Neural cell (in vitro differentiated cells): Measurements from ENCODE around the gene METAP1D. TPM values are rescaled to one million over a fixed set of nuclear protein-coding genes. Genes with fewer than 3 reads are reported as not detected.

Experiments used
- H2AFZ ChIP-seq: fragments of 200-600, 300-800 bp; sonication (generic), shearing (Covaris generic); 2 replicates; pipeline ENCODE4 v1.6.0; 2014; ENCODE audit warnings: low read depth, mild to moderate bottlenecking, antibody characterized with exemption, low read length, moderate library complexity
- H3F3A ChIP-seq: fragments of 200-600 bp; shearing (Covaris generic); 2 replicates; pipeline ENCODE4 v1.6.1; 2016; ENCODE audit warnings: mild to moderate bottlenecking, moderate library complexity, mixed read lengths, antibody characterized with exemption, low read length; ENCODE audit not compliant: insufficient read depth, poor library complexity, severe bottlenecking
- H3K27ac ChIP-seq: fragments of 200-600, 300-800 bp; sonication (generic), shearing (Covaris generic); 2 replicates; pipeline ENCODE4 v1.5.1; 2014; ENCODE audit warnings: mild to moderate bottlenecking, low read length, moderate library complexity
- H3K27me3 ChIP-seq: fragments of 300-800, 200-600 bp; sonication (generic), shearing (Covaris generic); 2 replicates; pipeline ENCODE4 v1.6.0; 2014; ENCODE audit warnings: mild to moderate bottlenecking, low read depth, low read length, moderate library complexity; ENCODE audit not compliant: insufficient read depth
- H3K36me3 ChIP-seq: fragments of 300-800, 200-600 bp; sonication (generic), shearing (Covaris generic); 2 replicates; pipeline ENCODE4 v1.5.1; 2014; ENCODE audit warnings: mild to moderate bottlenecking, antibody characterized with exemption, low read length, moderate library complexity; ENCODE audit not compliant: insufficient read depth
- H3K4me2 ChIP-seq: fragments of 300-800, 200-600 bp; sonication (generic), shearing (Covaris generic); 2 replicates; pipeline ENCODE4 v1.6.0; 2014; ENCODE audit warnings: mild to moderate bottlenecking, low read length
- H3K4me3 ChIP-seq: fragments of 300-800, 200-600 bp; sonication (generic), shearing (Covaris generic); 2 replicates; pipeline ENCODE4 v1.5.1; 2014; ENCODE audit warnings: mild to moderate bottlenecking, low read length, moderate library complexity
- H3K79me2 ChIP-seq: fragments of 200-600 bp; shearing (Covaris generic); replicated peaks from 2 replicates; pipeline ENCODE4 v1.6.0; 2014; ENCODE audit warnings: mild to moderate bottlenecking, low read length, moderate library complexity; ENCODE audit not compliant: insufficient read depth
- H3K9ac ChIP-seq: fragments of 300-800, 200-600 bp; sonication (generic), shearing (Covaris generic); 2 replicates; pipeline ENCODE4 v1.6.1; 2016; ENCODE audit warnings: mild to moderate bottlenecking, low read length, mixed read lengths
- H3K9me2 ChIP-seq: fragments of 200-600 bp; shearing (Covaris generic); 2 replicates; pipeline ENCODE4 v1.6.1; 2016; ENCODE audit warnings: mild to moderate bottlenecking, low read length, mixed read lengths; ENCODE audit not compliant: insufficient read depth
- H3K9me3 ChIP-seq: fragments of 200-600, 300-800 bp; sonication (generic), shearing (Covaris generic); 2 replicates; pipeline ENCODE4 v1.6.1; 2016; ENCODE audit warnings: mild to moderate bottlenecking, mixed run types, low read length, moderate library complexity, mixed read lengths
- H4K20me1 ChIP-seq: fragments of 200-600 bp; shearing (Covaris generic); 2 replicates; pipeline ENCODE4 v1.6.1; 2016; ENCODE audit warnings: mild to moderate bottlenecking, mixed run types; ENCODE audit not compliant: insufficient read depth
- CTCF ChIP-seq: fragments of 450-650 bp; IDR thresholded peaks from 2 replicates; pipeline ENCODE4 v1.5.1; 2014; ENCODE audit warnings: antibody characterized with exemption, mild to moderate bottlenecking, moderate library complexity; ENCODE audit not compliant: poor library complexity, severe bottlenecking
- EP300 ChIP-seq: fragments of 450-650 bp; conservative IDR thresholded peaks from 2 replicates; pipeline ENCODE4 v1.6.1; 2014; ENCODE audit warnings: antibody characterized with exemption, mild to moderate bottlenecking, moderate library complexity; ENCODE audit not compliant: poor library complexity, severe bottlenecking
- EZH2 ChIP-seq: fragments of 200-600, 300-800 bp; shearing (Covaris generic), sonication (generic); IDR thresholded peaks from 2 replicates; pipeline ENCODE4 v1.6.1; 2014; ENCODE audit warnings: antibody characterized with exemption, low read length, borderline replicate concordance, mild to moderate bottlenecking; ENCODE audit not compliant: insufficient read depth, poor library complexity, severe bottlenecking
- MXI1 ChIP-seq: fragments of 450-650 bp; conservative IDR thresholded peaks from 2 replicates; pipeline ENCODE4 v1.6.1; 2014; ENCODE audit warnings: antibody characterized with exemption, mild to moderate bottlenecking; ENCODE audit not compliant: poor library complexity, severe bottlenecking
- POLR2AphosphoS5 ChIP-seq: IDR thresholded peaks from 2 replicates; pipeline ENCODE4 v1.6.1; 2012
- RAD21 ChIP-seq: fragments of 450-650 bp; conservative IDR thresholded peaks from 2 replicates; pipeline ENCODE4 v1.6.1; 2014; ENCODE audit warnings: antibody characterized with exemption, mild to moderate bottlenecking, moderate library complexity
- REST ChIP-seq: IDR thresholded peaks from 2 replicates; pipeline ENCODE4 v1.6.1; 2012; ENCODE audit warnings: borderline replicate concordance
- SMC3 ChIP-seq: fragments of 450-650 bp; conservative IDR thresholded peaks from 2 replicates; pipeline ENCODE4 v1.6.1; 2014; ENCODE audit warnings: antibody characterized with exemption, mild to moderate bottlenecking, moderate library complexity; ENCODE audit not compliant: poor library complexity
- TAF1 ChIP-seq: IDR thresholded peaks from 2 replicates; pipeline ENCODE4 v1.6.1; 2012; ENCODE audit warnings: low read depth
- polyA plus RNA-seq: library from polyadenylated mRNA; depleted of rRNA; stranded (reverse); fragments of >200 nt; gene quantifications from 2 replicates; pipeline ENCODE4 v1.2.3, GENCODE V29; 2014

The METAP1D gene
- polyA plus RNA-seq, 1 donor from 2014 or later, result 5.4 TPM

DNA sequence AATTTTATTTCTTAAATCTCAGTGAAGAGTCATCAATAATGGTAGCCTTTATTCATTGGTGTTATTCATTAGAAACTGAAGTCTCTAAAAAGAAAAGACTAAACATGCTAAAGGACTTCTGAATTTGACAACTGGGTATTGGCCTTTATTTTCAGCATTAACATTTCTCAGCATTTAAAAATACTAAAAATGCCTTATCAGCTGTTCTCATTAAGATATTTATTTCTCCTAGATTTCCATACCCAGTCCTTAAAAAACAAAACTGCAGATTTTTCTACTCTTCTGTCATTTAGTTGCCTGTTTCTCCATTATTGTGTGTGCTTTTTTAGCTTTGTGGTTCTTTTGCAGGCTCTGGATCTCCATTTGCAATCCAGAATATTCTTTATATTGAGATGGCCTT, 31.2 kb upstream of the METAP1D start:
- Histone ChIP-seq H3K9me3 (no peaks in the 10 kb centered on the region), H3K4me3 (no peak overlapping the region), H3K27me3 (no peaks in the 10 kb centered on the region), H3F3A (no peaks in the 10 kb centered on the region), H3K27ac (no peak overlapping the region), H3K9me2 (no peaks in the 10 kb centered on the region), H3K36me3 (peaks cover 5% of the 10 kb centered on the region), H2AFZ (no peak overlapping the region), H3K79me2 (no peaks in the 10 kb centered on the region), H3K4me2 (no peak overlapping the region), H3K9ac (no peak overlapping the region), H4K20me1 (no peaks in the 10 kb centered on the region)
- no peak for TF ChIP-seq REST
- no peak for TF ChIP-seq POLR2AphosphoS5
- TF ChIP-seq EP300, result no peak
- no peak for TF ChIP-seq TAF1
- no peak for TF ChIP-seq CTCF
- TF ChIP-seq RAD21, result no peak
- TF ChIP-seq SMC3, result no peak
- no peak for TF ChIP-seq MXI1
- no peak for TF ChIP-seq EZH2

DNA sequence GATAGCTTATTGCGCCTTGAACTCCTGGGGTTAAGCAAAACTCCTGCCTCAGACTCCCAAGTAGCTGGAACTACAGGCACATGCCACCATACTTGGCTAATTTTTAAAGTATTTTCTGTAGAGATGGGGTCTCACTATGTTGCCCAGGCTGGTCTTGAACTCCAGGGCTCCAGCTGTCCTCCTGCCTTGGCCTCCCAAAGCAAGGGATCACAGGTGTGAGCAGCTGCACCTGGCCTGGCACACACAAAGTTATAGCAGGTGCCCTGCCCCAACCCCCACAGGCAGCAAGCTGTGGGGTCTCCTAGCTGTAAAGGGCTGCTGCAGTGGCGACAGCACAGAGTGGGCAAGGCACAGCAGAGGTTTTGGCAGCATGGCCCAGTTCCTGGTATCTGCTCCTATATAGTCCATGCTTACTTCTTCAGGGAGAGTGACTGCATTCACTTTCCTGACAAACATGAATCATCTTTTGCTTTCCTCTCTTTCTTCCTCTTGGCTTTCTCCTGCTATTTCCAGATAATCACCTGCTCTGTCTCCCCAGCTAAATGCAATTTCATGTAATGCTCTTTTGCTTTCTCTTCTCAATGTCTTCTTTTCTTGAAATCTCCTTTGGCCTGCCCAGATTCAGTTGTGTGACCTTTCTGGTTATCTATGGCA, 27.3 kb upstream of the METAP1D start:
- Histone ChIP-seq H3K4me2 (no peak overlapping the region), H3K27ac (no peak overlapping the region), H3K9me2 (no peaks in the 10 kb centered on the region), H3F3A (no peaks in the 10 kb centered on the region), H3K79me2 (no peaks in the 10 kb centered on the region), H3K27me3 (no peaks in the 10 kb centered on the region), H3K9ac (no peak overlapping the region), H2AFZ (no peak overlapping the region), H3K36me3 (peaks cover under 1% of the 10 kb centered on the region), H3K9me3 (no peaks in the 10 kb centered on the region), H4K20me1 (no peaks in the 10 kb centered on the region), H3K4me3 (no peak overlapping the region)
- TF ChIP-seq CTCF (no peak), SMC3 (no peak), RAD21 (no peak), POLR2AphosphoS5 (no peak), TAF1 (no peak), REST (no peak), EZH2 (no peak)
